Stimulated activated CD8-positive, alpha-beta memory T cell treated with anti-CD3 and anti-CD28 coated beads, Interleukin-7, amount 100 ng/mL, for 1 hour (primary cell): ENCODE data around the gene TP53BP2.

Experiments used
- DNase-seq, 2 donors: peaks; one replicate each; pipeline ENCODE4 v3.0.0-alpha.2; 2020; ENCODE audit warnings: low read depth in 2 of 2

TP53BP2 gene

DNA sequence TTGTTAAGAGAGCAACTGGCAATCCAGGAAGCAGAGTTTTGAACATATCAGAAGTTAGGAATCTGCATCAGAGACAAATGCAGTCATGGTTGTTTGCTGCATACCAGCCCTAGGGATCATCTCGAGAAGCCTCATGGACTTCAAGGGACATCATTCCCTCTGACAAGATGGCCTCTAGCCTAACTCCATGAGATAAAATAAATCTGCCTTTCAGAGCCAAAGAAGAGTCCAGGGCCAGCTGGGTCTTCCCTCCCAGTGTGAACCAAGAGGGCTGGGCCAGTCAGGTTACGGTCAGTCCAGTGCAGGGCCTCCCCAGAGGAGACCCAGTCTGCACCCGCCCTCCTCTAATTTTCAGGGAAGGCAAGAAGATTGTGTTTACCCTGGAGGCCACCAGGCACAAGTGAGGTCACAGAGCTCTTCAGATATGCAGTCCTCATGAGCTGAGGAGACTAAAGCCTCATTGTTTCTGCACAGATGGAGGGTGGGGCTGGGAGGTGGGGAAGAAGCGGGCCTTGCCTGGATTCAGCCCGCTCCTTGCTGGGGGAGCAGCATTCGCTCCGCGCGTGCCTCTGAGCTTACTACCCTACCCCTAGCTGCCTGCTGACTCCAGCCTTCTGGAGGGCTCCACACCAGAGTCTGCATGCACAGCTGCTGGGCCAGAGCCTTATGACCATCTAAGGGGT lies 80.6 kb downstream of the TP53BP2 start:
- DNase-seq = no peak

DNA sequence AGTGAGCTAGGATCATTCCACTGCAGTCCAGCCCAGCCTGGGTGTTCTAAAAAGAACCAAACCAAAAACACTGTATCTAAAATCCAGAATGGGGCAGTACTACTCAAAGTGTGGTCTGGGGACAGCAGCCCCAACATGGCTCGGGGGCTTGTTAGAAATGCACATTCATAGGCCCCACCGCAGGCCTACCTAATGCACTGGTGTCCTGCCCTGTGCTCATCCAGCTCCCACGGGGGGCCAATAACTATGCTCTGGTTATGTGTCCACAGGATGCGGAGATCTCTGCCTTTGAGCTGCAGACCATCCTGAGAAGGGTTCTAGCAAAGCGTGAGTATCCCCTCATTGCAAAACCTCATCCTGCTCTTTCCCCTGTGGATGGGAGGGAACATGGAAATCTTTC lies 81.9 kb downstream of the TP53BP2 start:
- no peak for DNase-seq

DNA sequence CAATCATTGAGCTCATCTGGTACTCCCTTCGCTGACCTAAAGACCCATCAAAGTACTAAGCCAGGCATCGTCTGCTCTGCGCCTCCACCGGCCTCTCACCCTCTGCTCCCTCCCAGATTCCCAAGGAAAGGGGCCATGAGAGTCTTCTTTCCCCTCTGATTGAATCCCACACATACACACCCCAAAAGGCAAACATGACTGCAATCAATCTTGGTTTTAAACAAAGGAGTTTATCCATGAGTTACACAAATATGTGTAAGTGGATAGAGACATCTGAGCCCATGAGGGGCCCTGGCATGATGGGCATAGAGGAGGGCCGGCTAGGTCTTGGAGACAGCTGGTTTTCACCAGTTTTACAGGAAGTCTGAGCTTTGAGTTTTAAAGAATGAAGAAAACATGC lies 82.5 kb downstream of the TP53BP2 start:
- DNase-seq = no peak

DNA sequence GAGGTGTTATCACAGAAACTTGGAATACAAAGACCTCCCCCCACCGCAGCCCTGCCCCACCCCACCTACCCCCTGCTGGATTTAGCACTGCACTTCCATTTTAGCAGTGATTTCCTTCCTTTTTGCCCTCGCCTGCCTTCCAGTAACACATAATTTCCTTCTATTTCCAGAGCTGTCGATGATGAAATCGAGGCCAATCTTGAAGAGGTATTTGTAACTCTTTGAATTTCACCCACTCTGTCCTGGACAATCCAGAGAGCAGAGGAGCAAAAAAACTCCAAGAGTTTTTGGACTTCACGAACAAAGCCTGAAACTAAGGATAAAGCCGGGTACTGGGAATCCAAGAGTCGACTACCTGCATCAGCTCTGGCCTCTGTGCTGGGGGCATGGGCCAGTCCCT lies 84.3 kb downstream of the TP53BP2 start:
- DNase-seq = no peak

DNA sequence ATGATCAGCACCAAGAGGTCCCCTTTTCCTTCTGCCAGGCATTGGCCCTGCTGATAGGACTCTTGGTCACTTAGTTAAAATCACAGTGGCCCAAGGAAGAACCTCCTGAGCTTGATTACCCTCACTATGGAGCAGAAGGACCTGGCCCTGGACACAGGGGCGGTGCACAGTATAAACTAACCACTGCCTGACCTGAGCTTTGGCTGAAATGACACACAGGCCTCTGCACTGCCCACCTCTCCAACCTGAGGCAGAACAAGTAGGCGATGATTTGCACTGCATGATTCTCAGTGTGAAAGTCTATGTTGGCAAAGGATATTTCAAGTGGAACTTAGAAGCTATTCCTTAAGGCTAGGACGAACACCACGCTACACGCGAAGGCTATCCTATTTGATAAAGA lies 84.9 kb downstream of the TP53BP2 start:
- no peak for DNase-seq

DNA sequence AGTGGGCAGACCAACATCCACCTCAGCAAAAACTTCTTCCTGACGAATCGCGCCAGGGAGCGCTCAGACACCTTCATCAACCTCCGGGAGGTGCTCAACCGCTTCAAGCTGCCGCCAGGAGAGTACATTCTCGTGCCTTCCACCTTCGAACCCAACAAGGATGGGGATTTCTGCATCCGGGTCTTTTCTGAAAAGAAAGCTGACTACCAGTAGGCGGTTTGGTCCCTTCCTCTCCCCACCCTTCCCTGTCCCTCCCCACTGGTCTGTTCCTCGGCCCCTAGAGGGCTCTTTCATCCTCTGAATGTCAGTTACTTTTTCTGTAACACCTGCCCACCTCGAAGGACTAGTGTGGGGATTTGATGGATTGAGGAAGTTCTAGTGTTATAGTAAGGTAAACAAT lies 86.5 kb downstream of the TP53BP2 start:
- DNase-seq = no peak

DNA sequence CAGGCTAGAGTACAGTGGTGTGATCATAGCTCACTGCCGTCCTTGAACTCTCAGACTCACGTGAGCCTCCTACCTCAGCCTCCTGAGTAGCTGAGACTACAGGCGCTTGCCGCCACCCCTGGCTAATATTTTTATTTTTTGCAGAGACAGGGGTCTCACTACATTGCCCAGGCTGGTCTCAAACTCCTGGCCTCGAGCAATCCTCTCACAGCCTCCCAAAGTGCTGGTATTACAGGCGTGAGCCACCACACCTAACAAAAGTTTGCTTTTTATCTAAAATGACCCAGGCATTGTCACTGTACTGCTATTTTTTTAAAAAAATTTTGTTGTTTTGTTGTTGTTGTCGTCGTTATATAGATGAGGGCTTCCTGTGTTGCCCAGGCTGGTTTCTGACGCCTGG lies 87.0 kb downstream of the TP53BP2 start:
- no peak for DNase-seq

DNA sequence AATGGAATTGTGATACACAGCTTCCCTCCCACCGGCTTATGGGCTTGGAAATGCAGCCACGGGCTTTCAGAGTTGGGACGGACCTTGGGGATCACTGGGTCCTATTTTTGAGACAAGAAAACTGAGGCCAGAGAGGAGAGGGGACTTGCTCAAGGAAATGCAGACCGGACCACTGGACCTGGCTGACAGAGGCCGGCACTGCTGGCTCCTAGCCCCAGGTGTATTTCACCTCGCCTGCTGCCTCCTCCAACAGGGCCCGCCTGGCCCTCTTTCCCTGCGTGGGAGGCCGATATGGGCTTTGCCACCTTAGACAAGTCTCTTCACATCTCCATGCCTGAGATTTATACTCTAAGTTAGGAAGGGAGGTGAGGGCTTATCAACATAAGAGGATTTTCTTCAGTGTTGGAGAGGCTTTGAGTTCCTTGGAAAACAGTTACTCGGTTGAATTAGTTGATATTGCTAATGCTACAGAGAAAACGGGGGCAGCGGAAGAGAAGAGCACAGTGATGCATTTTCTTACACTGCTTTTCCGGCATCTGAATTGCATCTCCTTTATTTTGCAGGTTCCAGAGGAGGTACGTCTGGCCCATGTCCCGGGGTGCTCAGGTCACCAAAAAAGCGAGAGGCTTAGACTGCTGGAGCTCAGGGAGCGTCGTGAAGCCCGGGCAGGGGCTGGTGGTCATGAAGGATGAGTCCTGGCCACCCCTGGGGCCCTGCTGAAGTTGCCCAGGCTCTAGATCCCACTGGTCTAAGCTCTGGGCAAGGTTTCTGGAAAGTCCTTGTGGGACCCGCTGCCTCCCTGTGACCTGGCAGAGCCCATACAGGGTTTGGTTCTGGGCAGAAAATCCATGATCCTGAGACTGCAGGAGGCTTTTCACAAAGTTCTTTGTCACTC lies 88.7 kb downstream of the TP53BP2 start:
- DNase-seq = no peak

DNA sequence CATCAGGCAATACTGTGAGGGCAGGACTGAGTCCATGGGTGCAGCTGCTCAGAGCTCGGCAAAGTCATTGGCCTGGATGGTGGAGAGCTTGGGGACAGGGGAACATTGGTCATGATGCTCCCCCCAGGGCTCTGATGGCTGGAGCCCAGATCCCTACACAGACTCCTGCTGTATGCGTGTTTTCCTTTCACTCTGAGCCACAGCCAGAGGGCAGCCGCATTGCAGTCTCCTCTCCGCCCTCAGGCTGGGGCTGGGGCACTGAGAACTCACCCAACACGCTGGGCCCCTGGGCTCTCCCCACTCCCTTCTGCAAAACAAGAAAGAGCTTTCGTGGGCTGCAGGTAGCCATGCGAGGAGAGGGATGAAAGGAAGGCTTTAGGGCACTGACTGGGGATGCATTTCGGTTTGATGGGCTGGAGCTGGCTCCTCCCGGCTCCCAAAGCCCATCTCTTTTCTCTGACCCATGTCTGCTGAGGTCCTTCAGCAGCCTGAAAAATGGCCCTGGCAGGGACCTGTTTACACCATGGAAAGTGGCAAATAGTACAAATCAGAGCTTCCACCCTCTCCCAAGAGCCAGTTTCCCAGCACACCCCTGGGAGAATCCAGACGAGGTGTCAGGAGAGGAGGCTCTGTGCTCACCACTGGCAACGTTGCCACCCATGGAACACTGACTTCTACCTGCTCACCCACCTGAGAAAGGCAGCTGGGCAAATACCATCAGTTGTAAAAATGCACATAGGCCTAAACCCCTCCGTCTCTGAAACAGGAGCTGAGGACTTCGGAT lies 89.6 kb downstream of the TP53BP2 start:
- no peak for DNase-seq

DNA sequence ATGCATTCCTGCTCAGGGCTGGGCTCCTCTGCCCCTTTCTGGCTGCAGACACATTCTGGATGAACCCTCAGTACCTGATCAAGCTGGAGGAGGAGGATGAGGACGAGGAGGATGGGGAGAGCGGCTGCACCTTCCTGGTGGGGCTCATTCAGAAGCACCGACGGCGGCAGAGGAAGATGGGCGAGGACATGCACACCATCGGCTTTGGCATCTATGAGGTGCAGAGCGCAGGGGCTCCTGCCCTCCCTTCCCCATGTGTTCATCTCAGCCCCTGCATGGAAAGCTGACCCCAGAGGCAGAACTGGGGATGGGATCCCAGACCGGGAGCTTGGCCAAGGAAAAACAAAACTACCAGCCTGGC lies 90.3 kb downstream of the TP53BP2 start:
- no peak for DNase-seq

DNA sequence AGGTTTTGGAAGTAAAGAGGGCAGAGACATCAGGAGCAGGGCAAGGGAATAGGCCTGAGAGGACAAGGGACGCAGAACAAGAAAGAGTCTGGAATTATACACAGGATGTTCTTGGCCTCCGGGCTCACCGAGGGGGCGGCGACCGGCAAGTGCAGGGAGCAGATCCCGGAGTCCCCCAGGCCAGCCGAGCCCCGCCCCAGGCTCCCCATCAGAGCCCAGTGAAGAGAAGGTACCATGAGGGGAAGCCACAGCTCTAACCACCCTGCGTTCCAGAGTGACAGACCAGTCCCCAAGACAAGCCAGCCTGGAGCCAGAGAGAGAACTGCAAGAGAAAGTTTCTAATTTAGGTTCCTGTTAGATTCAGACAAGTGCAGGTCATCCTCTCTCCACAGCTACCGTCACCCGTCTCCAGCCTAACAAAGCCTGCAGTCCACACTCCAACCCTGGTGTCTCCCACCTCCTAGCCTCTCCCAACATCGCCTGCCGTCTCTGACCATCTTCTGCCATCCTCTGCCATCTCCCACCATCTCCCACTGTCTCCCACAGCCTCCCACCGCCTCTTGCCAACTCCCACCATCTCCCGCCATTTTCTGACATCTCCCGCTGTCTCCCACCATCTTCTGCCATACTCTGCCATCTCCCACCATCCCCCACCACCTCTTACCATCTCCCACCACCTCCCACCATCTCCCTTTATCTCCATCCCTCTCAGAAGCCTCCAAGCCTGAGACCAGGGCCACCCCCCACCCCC lies 90.9 kb downstream of the TP53BP2 start:
- DNase-seq = no peak

DNA sequence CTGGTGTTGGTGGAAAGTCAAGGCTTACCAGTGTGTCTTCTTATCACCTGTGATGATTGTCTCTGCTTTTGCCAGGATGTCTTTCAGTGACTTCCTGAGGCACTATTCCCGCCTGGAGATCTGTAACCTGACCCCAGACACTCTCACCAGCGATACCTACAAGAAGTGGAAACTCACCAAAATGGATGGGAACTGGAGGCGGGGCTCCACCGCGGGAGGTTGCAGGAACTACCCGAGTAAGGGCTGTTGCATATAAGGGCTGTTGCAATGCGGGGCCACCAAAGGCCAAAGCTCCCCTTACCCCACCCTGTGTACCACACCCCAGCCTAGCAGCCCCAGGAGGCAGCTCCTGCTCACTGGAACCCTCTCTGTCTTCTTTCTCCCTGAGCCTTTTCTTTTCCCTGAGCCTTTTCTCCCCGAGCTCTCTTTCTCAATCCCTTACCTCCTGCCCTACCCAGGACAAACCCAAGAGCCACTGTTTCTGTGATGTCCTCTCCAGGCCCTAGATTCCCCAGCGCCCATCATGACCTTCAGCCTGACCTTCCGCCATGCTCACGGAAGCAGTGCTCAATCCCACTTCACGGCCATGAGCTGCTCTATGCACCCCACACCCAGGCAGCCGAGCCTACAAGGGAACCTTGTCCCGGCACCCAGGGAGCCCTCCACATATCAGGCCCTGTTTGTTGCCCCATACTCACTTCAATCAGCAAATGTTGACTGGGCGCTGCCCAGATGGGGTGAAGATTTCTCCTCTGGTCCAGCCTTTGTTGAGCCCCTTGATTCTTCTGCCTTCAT lies 92.8 kb downstream of the TP53BP2 start:
- no peak for DNase-seq

DNA sequence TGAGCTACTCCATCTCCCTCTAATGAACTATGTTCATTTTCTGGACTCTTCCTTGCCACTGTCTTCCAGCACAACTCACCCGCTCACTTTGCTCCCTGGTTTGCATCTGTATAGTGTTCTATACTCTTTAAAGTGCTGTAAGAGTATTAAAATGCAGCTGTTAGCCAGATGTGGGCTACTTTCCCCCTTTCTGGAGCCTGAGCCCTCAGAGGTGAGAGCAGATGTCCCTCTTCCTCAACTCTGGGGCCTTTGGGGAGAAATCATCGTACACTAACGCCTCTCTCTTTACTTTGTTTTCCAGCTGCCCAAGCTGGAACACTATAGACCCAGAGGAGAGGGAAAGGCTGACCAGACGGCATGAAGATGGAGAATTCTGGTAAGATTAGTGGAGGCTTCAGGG lies 94.1 kb downstream of the TP53BP2 start:
- no peak for DNase-seq

DNA sequence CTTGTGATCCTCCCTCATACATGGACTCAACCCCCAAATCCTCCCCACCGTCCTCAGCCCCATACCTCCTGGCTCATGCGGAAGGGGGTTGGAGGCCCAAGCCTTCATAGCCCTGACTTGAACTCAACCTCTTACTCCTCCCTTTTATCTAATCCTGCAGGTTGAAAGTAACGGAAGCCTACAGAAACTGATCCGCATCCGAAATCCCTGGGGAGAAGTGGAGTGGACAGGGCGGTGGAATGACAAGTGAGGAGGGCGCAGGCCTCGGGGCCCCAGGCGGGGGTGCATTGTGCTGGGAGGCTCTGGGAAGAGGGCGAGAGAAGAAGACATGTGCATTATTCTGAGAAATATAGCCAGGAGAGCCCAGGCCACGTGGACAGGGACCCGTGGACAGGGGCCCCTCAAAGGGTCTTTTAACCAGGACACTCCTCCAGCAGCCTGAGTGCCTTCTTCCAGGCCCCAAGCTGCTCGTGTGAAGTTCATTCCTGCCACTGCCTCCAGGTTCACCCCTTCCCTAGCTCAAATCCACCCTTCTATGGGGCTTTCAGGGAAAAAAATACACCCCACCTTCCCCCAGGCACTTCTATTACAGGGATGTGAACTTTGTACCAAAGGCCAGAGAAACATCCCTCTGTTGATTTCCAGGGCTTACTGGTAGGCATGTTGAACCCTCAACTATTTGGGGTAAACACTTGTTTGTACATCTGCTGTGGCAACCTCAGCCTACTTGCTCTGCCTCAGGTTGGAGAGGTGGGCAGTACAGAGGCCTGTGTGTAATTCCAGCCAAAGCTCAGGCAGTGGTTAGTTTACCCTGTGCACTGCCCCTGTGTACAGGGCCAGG lies 94.8 kb downstream of the TP53BP2 start:
- DNase-seq = no peak

DNA sequence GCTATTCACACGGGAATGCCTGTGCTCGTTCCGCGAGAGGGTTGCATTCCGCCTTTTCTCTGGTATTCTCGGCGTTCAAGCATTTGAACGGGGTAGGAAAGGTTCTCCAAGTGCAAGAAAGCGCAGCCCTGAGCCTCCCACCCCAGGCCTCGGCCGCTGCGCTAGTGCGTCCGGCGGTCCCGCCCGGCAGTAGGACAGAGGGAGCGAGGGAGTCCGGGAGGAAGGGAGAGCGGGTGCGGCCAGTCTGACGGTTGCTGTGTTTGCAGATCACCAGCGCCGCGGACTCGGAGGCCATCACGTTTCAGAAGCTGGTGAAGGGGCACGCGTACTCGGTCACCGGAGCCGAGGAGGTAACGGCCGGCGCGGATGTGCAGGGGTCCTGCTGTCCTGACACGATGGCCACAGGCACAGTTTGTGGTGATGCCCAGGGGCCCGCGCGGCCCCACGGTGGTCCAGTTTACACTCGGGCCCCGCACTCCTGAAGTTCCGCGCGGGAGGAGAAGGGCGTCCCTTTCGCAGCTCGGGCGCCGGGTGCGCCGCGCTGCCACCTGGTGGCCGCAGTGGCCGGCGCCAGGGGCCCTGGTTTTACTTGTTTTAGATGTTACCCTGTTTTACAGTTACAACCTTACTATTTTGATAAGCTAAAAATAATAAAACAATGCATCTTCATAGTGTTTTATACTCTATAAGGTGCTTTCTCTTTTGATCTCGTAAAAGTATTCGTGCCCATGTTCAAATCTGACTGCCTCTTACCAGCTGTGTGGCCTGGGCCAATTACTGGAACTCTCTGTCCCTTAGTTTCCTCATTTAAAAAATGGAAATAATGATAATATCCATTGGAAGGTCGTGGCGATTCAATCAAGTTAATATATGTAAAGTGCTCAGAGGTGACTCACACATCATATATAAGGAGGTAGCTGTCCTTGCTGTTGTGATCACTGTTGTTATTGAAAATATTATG lies 96.7 kb downstream of the TP53BP2 start:
- peak; percentile 33 to 41 for DNase-seq

DNA sequence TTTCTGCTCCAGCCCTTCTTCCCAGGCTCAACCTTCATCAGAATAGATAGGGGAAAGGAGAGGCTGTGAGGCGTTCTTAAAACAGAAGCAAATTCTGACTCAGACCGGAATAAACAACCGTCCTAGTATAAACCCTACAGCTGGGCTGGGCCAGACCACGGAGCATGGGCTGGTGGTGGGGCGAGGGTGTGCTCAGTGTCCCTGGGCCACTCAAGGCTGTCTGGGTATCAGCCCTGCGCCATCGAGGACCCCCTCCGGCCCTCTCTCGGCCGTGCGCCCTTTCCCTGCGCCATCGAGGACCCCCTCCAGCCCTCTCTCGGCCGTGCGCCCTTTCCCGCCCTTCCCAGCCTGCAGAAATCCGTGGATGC lies 97.4 kb downstream of the TP53BP2 start:
- no peak for DNase-seq

DNA sequence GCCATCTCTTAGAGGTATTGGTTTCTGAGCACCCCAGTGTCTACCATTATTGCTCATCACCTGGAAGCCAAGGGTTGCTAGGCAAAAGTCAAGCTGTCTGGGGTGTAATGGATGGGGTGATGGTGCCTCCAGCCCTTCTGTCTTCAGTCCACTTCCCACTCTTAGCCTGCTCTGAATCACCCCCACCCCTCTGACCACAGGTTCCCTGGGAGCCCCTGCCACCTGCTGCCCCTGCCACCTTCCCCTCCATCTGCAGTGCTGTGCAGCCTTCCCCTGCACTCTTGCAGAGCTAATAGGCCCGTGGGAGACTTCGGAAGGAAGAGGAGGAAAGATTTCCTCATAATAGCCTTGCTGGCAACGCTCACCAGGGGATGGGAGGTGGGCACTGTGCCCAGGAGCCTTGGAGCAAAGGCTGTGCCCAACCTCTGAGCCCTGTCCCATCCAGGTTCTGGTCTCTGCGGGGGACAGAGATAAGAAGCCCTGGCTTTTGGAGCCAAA lies 97.9 kb downstream of the TP53BP2 start:
- no peak for DNase-seq

DNA sequence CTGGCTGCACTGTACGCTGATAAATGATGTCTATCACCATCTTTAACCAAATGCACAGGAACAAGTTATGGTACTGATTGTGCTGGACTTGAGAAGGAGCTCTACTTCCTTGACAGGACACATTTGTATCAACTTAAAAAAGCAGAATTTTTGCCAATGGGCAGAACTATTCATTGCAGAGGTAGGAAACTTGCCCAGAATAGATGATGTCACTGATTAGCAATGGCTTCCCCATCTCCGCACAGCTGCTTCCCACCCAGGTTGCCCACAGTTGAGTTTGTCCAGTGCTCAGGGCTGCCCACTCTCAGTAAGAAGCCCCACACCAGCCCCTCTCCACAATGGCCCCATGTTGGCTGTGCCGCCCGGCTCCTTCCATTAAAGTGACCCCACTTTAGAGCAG lies 100.0 kb downstream of the TP53BP2 start:
- no peak for DNase-seq
